BJ (cell line): ENCODE results near the gene RAD51B. TPM values are rescaled to one million over a fixed set of nuclear protein-coding genes. Genes with fewer than 3 reads are reported as not detected.

ENCODE experiments used
- CTCF ChIA-PET: fragments of 350-600 bp; formaldehyde crosslinking; extraction: SDS; loops from one replicate; lab custom pipeline; 2021; ENCODE audit warnings: antibody characterized with exemption, inconsistent platforms; lab: Yijun Ruan, JAX
- POLR2A ChIA-PET: fragments of 300-600 bp; sonication (Branson Sonifier 250); formaldehyde crosslinking; extraction: SDS; loops from one replicate; lab custom pipeline; 2021; ENCODE audit warnings: antibody characterized with exemption; lab: Charles Lee
- DNase-seq: peaks from one replicate; pipeline ENCODE4 v3.0.0-alpha.2; 2011; ENCODE audit warnings: low read depth
- H3K27me3 ChIP-seq: 2 replicates; pipeline ENCODE4 v1.6.0; 2011; ENCODE audit warnings: low read length; ENCODE audit not compliant: control insufficient read depth, insufficient read depth
- H3K36me3 ChIP-seq: 2 replicates; pipeline ENCODE4 v1.5.1; 2011; ENCODE audit warnings: low read length; ENCODE audit not compliant: control insufficient read depth, insufficient read depth
- H3K4me3 ChIP-seq: 2 replicates; pipeline ENCODE4 v1.5.1; 2011; ENCODE audit warnings: low read depth, mild to moderate bottlenecking, control low read depth, low read length
- polyA plus RNA-seq: library from polyadenylated mRNA; depleted of rRNA; stranded (reverse); fragments of >200 nt; gene quantifications from 2 replicates; pipeline ENCODE4 v1.2.3, GENCODE V29; 2011
- TF ChIP-seq, protein P1 (sequence below): IDR thresholded peaks from 2 replicates; pipeline ENCODE4 v1.5.1; 2011; ENCODE audit warnings: low read depth, mild to moderate bottlenecking, control low read depth, inconsistent platforms, low read length, moderate library complexity; ENCODE audit not compliant: insufficient read depth

Gene RAD51B
- polyA plus RNA-seq, 1 experiment: 5.6 TPM

GRCh38 chr14:68403191-68404145 is 583.9 kb downstream of the RAD51B start:
- POLR2A ChIA-PET: interaction anchor here (0.5 kb wide), 1 partner anchor 389 kb away, joined by 11 read pairs; the partner anchor contains the start of gene ZFP36L1
- H3K36me3 ChIP-seq: no peaks in the 10 kb centered on the region
- no peak overlapping the region for H3K4me3 ChIP-seq
- CTCF ChIA-PET: interaction anchor here (0.6 to 1.2 kb wide), 3 partner anchors 34 to 155 kb away, joined by 3 to 5 read pairs (median 3); no protein-coding TSS in a partner anchor
- peak; percentile 50 for DNase-seq
- no peaks in the 10 kb centered on the region for H3K27me3 ChIP-seq
- TF ChIP-seq, protein P1, sequence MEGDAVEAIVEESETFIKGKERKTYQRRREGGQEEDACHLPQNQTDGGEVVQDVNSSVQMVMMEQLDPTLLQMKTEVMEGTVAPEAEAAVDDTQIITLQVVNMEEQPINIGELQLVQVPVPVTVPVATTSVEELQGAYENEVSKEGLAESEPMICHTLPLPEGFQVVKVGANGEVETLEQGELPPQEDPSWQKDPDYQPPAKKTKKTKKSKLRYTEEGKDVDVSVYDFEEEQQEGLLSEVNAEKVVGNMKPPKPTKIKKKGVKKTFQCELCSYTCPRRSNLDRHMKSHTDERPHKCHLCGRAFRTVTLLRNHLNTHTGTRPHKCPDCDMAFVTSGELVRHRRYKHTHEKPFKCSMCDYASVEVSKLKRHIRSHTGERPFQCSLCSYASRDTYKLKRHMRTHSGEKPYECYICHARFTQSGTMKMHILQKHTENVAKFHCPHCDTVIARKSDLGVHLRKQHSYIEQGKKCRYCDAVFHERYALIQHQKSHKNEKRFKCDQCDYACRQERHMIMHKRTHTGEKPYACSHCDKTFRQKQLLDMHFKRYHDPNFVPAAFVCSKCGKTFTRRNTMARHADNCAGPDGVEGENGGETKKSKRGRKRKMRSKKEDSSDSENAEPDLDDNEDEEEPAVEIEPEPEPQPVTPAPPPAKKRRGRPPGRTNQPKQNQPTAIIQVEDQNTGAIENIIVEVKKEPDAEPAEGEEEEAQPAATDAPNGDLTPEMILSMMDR: no peak

DNA sequence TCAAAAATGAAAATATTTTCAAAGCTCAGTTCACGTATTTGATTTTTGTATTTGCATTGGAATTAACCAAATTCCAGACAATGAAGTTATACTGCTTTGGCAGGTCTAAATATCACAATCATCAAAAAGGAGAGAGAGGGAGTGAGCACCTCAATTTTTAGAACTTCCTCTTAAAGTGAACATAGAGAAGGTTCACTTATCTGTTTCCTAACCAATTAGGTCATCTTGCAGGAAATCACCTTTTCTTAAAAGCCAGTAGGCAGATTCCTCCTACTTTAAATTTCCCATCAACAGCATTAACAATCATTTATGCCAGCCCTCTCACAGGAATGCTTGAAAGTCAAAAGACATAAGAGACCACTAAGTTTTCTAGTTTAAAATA is 584.6 kb downstream of the RAD51B start:
- no peak for DNase-seq
- Histone ChIP-seq H3K27me3 (no peaks in the 10 kb centered on the region), H3K36me3 (no peaks in the 10 kb centered on the region), H3K4me3 (no peak overlapping the region)
- CTCF ChIA-PET: interaction anchor here (1.0 kb wide), 1 partner anchor 132 kb away, joined by 3 read pairs; no protein-coding TSS in a partner anchor
- POLR2A ChIA-PET: no interaction called here
- TF ChIP-seq, protein P1: no peak

DNA sequence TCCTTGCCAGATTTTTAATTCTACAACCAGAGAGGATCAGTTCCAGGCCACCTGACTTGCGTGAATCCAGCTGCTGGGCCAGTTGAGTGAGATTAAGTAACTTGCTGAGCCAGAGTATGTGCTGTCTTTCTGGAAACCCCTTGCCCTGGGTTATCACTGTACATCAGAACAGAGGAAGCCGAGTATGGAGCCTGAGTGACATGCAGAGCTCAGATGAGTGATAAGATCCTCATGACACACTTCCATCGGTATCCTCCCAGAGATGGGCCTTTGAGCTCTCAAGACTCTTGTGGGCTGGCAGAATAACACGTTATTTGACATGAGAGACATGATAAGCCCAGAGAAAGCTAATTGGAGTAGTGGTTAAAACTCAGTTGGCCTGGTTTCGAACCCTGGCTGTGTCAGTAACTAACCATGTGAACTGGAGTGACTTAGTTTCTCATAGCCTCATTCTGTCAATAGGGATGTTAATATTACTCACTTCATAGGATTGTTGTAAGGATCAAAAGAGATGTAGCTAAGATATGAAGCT is 585.1 kb downstream of the RAD51B start:
- POLR2A ChIA-PET: interaction anchor here (0.7 kb wide), 1 partner anchor 410 kb away, joined by 3 read pairs; no protein-coding TSS in a partner anchor
- no peak overlapping the region for H3K4me3 ChIP-seq
- no peaks in the 10 kb centered on the region for H3K36me3 ChIP-seq
- TF ChIP-seq, protein P1: no peak
- no peaks in the 10 kb centered on the region for H3K27me3 ChIP-seq
- DNase-seq: no peak
- CTCF ChIA-PET: interaction anchor here (1.0 kb wide), 1 partner anchor 132 kb away, joined by 3 read pairs; no protein-coding TSS in a partner anchor

DNA sequence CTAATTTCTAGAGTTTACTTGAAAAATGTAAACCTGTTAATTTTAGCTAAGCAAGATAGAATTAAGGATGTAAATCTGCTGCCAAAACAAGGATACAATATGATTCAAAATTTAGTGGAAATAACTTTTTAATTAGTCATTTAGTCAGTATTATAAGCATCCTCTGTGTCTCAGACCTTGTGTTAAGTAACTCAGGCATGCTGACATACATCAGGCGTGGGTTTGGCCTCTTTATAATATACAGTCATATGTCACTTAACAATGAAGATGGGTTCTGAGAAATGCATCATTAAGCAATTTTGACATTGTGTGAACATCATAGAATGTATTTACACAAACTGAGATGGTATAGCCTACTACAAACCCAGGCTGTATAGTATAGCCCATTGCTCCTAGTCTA is 586.4 kb downstream of the RAD51B start:
- DNase-seq: no peak
- Histone ChIP-seq H3K27me3 (no peaks in the 10 kb centered on the region), H3K4me3 (no peak overlapping the region), H3K36me3 (no peaks in the 10 kb centered on the region)
- CTCF ChIA-PET: interaction anchor here (0.7 to 0.8 kb wide), 2 partner anchors 19 to 119 kb away, joined by 3 to 4 read pairs; no protein-coding TSS in a partner anchor
- TF ChIP-seq, protein P1: no peak
- POLR2A ChIA-PET: no interaction called here

DNA sequence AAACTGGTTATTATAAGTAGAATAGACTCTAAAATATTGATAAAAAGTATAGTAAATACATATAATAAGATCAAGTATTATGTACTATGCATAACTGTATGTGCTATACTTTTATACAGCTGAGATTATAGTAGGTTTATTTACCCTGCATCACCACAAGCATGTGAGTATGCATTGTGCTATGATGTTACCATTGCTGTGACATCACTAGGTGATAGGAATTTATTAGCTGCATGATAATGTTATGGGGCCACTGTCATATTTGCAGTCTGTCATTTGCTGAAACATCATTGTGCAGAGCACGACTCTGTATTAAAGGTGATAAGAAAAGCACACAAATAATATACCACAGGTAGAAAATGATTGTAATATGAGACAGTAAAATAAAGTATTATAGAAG is 587.7 kb downstream of the RAD51B start:
- H3K4me3 ChIP-seq: no peak overlapping the region
- no peak for DNase-seq
- POLR2A ChIA-PET: no interaction called here
- TF ChIP-seq, protein P1: no peak
- CTCF ChIA-PET: no interaction called here
- H3K36me3 ChIP-seq: no peaks in the 10 kb centered on the region
- no peaks in the 10 kb centered on the region for H3K27me3 ChIP-seq
